NT2/D1 (cell line): ENCODE data around the gene IL15RA.

Experiments used
- DNase-seq: peaks from one replicate; pipeline ENCODE4 v3.0.0-alpha.2; 2011; ENCODE audit warnings: low read depth, low spot score
- H3K27me3 ChIP-seq: 2 replicates; pipeline ENCODE4 v1.6.0; 2011; ENCODE audit warnings: mild to moderate bottlenecking; ENCODE audit not compliant: insufficient read length, insufficient read depth
- H3K36me3 ChIP-seq: 2 replicates; pipeline ENCODE4 v1.6.1; 2011; ENCODE audit warnings: mild to moderate bottlenecking, low read length, mixed read lengths; ENCODE audit not compliant: insufficient read depth, insufficient read length
- H3K4me1 ChIP-seq: 2 replicates; pipeline ENCODE4 v1.5.1; 2011; ENCODE audit not compliant: insufficient read depth, insufficient read length
- H3K4me3 ChIP-seq: 2 replicates; pipeline ENCODE4 v1.5.1; 2011; ENCODE audit warnings: low read depth; ENCODE audit not compliant: insufficient read length
- H3K9ac ChIP-seq: 2 replicates; pipeline ENCODE4 v1.6.0; 2011; ENCODE audit warnings: low read depth; ENCODE audit not compliant: insufficient read length
- H3K9me3 ChIP-seq: 2 replicates; pipeline ENCODE4 v1.5.1; 2011; ENCODE audit warnings: mild to moderate bottlenecking, low read length; ENCODE audit not compliant: insufficient read depth
- SUZ12 ChIP-seq: IDR thresholded peaks from 2 replicates; pipeline ENCODE4 v1.6.1; 2011; ENCODE audit not compliant: insufficient read length, insufficient read depth; ENCODE audit errors: extremely low read depth
- YY1 ChIP-seq: IDR thresholded peaks from 2 replicates; pipeline ENCODE4 v1.6.1; 2011; ENCODE audit not compliant: insufficient read length, insufficient read depth
- ZNF274 ChIP-seq: IDR thresholded peaks from 2 replicates; pipeline ENCODE4 v1.6.1; 2011; ENCODE audit warnings: mild to moderate bottlenecking, low read depth, low read length

Gene IL15RA

DNA sequence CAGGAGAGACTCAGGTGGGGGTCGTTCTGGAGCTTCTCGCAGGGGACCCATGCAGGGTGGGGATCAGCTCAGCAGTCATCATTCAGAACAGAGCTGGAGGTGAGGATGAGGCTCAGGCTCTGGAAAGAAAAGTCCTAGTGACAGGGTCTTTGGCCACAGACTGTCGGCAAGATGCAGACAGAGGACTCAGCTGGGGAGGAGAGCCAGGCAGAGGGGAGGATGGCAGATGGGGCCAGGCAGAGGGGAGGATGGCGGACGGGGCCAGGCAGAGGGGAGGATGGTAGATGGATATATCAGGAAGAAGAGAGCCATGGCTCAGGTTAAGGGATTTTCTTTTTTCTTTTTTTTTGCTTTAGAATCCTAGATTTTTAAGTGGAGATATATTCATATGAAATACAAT, 7.7 kb upstream of the IL15RA start:
- Histone ChIP-seq H3K27me3 (no peaks in the 10 kb centered on the region), H3K9ac (no peak overlapping the region), H3K9me3 (no peaks in the 10 kb centered on the region), H3K4me1 (no peaks in the 10 kb centered on the region), H3K36me3 (no peaks in the 10 kb centered on the region), H3K4me3 (no peak overlapping the region)
- TF ChIP-seq ZNF274 (no peak), SUZ12 (no peak), YY1 (no peak)
- no peak for DNase-seq

DNA sequence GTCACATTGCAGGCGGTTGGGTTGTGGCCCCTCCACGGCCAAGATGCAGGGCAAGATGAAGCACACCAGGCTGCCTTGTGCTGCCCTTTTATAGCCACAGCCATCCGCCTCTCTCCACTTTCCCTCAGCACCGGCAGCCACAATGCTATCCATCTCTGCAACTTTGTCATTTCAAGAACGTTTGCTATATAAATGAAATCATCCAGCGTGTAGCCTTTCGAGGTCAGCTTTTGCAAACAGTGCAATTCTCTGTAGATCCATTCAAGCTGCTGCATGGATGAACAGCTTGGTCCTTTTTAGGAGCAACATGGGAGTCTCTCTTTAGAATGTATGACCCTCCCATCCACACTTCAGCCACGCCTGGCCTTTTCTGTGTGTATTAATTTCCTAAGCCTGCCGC, 6.4 kb upstream of the IL15RA start:
- Histone ChIP-seq H3K9ac (no peak overlapping the region), H3K9me3 (no peaks in the 10 kb centered on the region), H3K27me3 (peaks cover 10% of the 10 kb centered on the region), H3K36me3 (no peaks in the 10 kb centered on the region), H3K4me1 (no peaks in the 10 kb centered on the region), H3K4me3 (no peak overlapping the region)
- no peak for DNase-seq
- no peak for TF ChIP-seq SUZ12
- TF ChIP-seq ZNF274, result no peak
- TF ChIP-seq YY1, result no peak

DNA sequence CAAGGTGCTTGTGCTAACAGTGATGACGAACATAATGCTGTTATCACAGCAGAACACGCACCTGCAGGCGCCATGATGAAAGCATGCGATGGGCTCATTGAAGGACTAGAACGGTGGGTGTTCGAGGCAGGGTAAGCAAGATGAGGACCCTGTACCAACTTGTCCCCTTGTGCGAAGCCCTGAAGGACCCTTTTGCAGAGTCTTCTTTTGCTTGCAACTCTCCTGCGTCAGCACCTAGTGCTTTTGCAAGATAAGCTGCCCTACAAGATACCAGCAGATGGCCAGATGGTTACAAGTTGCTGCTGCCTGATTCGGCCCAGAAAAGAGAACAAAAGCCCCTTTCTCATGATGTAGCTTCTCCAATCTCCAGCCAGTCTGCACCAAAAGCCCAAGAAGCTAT, 4.2 kb upstream of the IL15RA start:
- Histone ChIP-seq H3K4me3 (no peak overlapping the region), H3K4me1 (no peaks in the 10 kb centered on the region), H3K9me3 (no peaks in the 10 kb centered on the region), H3K9ac (no peak overlapping the region), H3K27me3 (peaks cover 31% of the 10 kb centered on the region), H3K36me3 (no peaks in the 10 kb centered on the region)
- TF ChIP-seq SUZ12 (no peak), ZNF274 (no peak)
- no peak for DNase-seq

DNA sequence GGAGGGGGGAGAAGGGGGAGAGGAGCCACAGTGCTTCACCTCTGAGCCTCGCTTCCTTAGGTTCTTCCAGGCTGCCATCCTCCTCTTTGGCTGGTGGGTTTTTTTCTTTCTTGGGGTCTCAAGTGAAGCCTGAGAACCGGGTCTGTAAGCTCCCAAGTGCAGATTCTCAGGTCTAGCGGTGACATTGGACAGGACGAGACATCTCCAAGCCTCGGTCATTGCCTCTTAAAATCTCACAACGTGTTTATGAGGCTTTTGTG, 817 bp upstream of the IL15RA start:
- Histone ChIP-seq H3K27me3 (peaks cover 48% of the 10 kb centered on the region), H3K36me3 (no peaks in the 10 kb centered on the region), H3K4me1 (no peaks in the 10 kb centered on the region), H3K9ac (no peak overlapping the region), H3K9me3 (no peaks in the 10 kb centered on the region), H3K4me3 (peak overlapping the region; percentile 56)
- TF ChIP-seq YY1 (no peak), SUZ12 (no peak), ZNF274 (no peak)
- no peak for DNase-seq

DNA sequence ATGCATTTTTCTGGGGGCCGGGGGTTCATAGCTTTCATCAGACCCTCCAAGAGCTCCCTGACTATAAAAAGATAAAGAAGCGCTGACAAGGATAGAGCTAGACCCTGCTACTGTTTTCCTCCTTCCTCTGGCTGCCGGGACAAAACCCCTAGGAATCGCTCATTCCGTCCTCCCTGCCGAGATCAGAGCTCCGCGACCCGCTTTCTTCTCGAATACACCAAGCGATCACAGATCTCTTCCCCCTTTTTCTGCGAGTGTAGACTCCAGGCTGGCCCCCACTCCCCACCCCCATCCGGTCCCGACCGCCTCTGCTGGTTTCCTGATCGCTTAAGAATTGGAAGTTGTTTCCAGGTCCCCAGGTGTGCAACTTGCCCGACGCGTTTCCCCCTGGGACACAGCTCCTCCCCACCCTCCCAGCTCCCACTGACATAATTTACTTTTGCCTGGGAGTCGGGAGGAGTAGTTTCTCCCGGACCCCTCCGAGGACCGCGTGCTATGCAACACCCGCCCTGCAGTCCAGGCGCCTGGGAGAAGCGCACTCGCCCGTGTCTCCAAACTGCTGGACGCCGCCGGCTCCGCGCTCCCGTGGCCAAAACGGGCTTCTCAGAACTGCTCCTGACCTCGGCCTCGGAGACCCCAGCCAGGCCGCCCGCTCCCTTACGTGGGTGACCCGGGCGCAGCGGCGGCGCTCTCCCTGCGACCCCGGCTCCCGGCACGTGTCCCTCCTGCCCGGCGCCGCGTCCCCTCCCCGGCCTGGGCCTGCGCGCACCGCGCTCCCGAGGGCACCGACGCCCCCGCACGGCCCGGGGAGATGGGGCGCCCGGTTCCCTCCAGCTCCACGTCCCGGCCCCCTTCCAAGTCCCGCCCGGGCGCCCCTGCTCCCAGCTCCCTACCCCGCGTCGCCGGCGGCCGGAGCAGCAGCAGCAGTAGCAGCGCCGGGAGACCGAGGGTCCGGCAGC, 552 bp downstream of the IL15RA start:
- peak overlapping the region; percentile 56 for H3K4me3 ChIP-seq
- H3K27me3 ChIP-seq, result peaks cover 51% of the 10 kb centered on the region
- no peaks in the 10 kb centered on the region for H3K4me1 ChIP-seq
- peak overlapping the region; percentile 79 for H3K9ac ChIP-seq
- peak; percentile 15 for TF ChIP-seq SUZ12
- no peak for TF ChIP-seq ZNF274
- TF ChIP-seq YY1, result no peak
- no peaks in the 10 kb centered on the region for H3K36me3 ChIP-seq
- no peaks in the 10 kb centered on the region for H3K9me3 ChIP-seq
- DNase-seq, result no peak

DNA sequence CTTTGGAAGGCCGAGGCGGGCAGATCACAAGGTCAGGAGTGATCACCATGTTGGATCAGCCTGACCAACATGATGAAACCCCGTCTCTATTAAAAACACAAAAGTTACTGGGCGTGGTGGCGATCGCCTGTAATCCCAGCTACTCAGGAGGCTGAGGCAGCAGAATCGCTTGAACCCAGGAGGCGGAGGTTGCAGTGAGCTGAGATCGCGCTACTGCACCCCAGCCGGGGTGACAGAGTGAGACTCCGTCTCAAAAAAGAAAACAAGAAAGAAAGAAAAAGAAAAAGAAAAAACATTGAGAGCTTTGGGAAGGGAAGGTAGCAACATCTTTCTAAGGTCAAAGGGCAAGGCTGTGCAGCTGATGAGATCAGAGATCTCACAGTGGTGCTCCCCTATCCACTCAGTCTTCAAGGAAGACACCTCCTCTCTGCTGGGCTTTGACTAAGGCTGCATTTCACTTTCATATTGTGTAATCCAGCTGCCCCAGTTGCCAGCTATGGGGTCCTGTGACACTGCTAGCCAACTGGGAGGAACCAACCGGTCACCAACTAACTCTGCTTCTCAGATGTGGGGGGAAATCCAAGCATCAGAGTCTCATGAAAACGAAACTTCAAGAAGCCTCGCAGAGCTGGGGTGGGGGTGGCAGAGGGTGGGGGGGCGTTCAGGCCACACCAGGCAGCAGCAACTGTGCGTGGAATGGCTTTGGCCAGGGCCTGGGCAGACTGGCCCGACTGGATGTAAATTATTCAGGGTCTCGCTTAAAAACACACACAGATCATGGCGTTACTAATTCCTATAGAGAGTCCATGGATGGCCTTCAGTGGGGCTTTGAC, 1.5 kb downstream of the IL15RA start:
- H3K27me3 ChIP-seq, result peaks cover 51% of the 10 kb centered on the region
- no peaks in the 10 kb centered on the region for H3K4me1 ChIP-seq
- no peak for DNase-seq
- no peak overlapping the region for H3K4me3 ChIP-seq
- TF ChIP-seq YY1, result no peak
- no peak for TF ChIP-seq ZNF274
- no peak for TF ChIP-seq SUZ12
- no peaks in the 10 kb centered on the region for H3K9me3 ChIP-seq
- H3K36me3 ChIP-seq, result no peaks in the 10 kb centered on the region
- H3K9ac ChIP-seq, result no peak overlapping the region

DNA sequence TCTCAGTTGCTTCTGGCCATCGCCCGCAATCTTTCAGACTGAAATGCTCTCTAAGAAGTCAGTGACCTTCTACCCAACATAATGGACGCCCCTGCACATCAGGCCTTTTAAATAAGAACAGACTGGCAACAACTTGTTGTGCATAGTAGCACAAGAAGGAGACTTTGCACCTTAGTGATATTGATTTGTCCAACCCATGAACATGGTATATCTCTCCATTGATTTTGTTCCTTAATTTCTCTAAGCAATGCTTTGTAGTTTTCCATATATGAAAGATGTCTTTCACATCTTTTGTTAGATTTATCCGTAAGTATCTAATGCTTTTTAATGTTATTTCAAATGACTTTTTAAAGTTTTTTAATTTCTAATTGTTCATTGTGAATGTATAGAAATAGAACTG, 4.3 kb downstream of the IL15RA start:
- H3K4me3 ChIP-seq, result no peak overlapping the region
- peaks cover 34% of the 10 kb centered on the region for H3K27me3 ChIP-seq
- H3K9me3 ChIP-seq, result no peaks in the 10 kb centered on the region
- H3K4me1 ChIP-seq, result no peaks in the 10 kb centered on the region
- DNase-seq, result no peak
- H3K9ac ChIP-seq, result no peak overlapping the region
- no peaks in the 10 kb centered on the region for H3K36me3 ChIP-seq
- TF ChIP-seq ZNF274 (no peak), SUZ12 (no peak), YY1 (no peak)
